ENCODE measurements around the gene ARHGEF7. TPM values are rescaled to one million over a fixed set of nuclear protein-coding genes. Genes with fewer than 3 reads are reported as not detected.
A peak's percentile ranks its signal among the peaks of the same experiment; 100 is the strongest.

Gene ARHGEF7
- total and polyA plus RNA-seq, 2 experiments from 2014 or later, result 30.1 to 46.8 TPM

- DNase-seq (ENCODE audit: low spot score), result peak; percentile 71
- Histone ChIP-seq H4K20me1 (ENCODE audit: insufficient read depth, poor library complexity, severe bottlenecking) (no peaks in the 10 kb centered on the region), H3K27me3 (peaks cover 72% of the 10 kb centered on the region), H3K4me1 (ENCODE audit: insufficient read depth) (peaks cover 37% of the 10 kb centered on the region), H3K4me3 (peak overlapping the region; percentile 30), H3K9me2 (replicated peaks; ENCODE audit: insufficient read depth) (no peaks in the 10 kb centered on the region), H3K27ac (peak overlapping the region; percentile 95), H3K36me3 (replicated peaks; ENCODE audit: insufficient read depth, low read depth) (no peaks in the 10 kb centered on the region), H3K9me3 (ENCODE audit: low read depth) (no peaks in the 10 kb centered on the region), H3K79me2 (no peaks in the 10 kb centered on the region), H2AFZ (peak overlapping the region; percentile 38), H3K4me2 (peak overlapping the region; percentile 96)
- under 1% methylated on average over 30 of the region's 39 CpGs for WGBS (ENCODE audit: low lambda C conversion rate, missing lambda C conversion rate)
- TF ChIP-seq CTCF (IDR thresholded peaks at IDR 0.05; ENCODE audit: poor library complexity), result no peak
- no peak for TF ChIP-seq EZH2phosphoT487 (IDR thresholded peaks at IDR 0.05; ENCODE audit: low read depth, severe bottlenecking, unreplicated experiment)
- TF ChIP-seq EZH2 (IDR thresholded peaks at IDR 0.05; ENCODE audit: borderline replicate concordance), result peak; percentile 21
These were observed 933 bp downstream of the ARHGEF7 start for GRCh38 chr13:111115965-111116521.

GRCh38 chr13:111116856-111117255, 1.7 kb downstream of the ARHGEF7 start:
- no peaks in the 10 kb centered on the region for H4K20me1 ChIP-seq (ENCODE audit: insufficient read depth, poor library complexity, severe bottlenecking)
- H3K9me3 ChIP-seq (ENCODE audit: low read depth), result no peaks in the 10 kb centered on the region
- no peaks in the 10 kb centered on the region for H3K9me2 ChIP-seq (replicated peaks; ENCODE audit: insufficient read depth)
- H3K79me2 ChIP-seq, result no peaks in the 10 kb centered on the region
- 68% methylated on average over 1 of the region's 1 CpG for WGBS (ENCODE audit: low lambda C conversion rate, missing lambda C conversion rate)
- peak overlapping the region; percentile 96 for H3K4me2 ChIP-seq
- H3K4me3 ChIP-seq, result no peak overlapping the region
- H2AFZ ChIP-seq, result no peak overlapping the region
- DNase-seq (ENCODE audit: low spot score), result no peak
- H3K27me3 ChIP-seq, result peaks cover 69% of the 10 kb centered on the region
- H3K4me1 ChIP-seq (ENCODE audit: insufficient read depth), result peaks cover 41% of the 10 kb centered on the region
- TF ChIP-seq EZH2 (IDR thresholded peaks at IDR 0.05; ENCODE audit: borderline replicate concordance), result no peak
- TF ChIP-seq EZH2phosphoT487 (IDR thresholded peaks at IDR 0.05; ENCODE audit: low read depth, severe bottlenecking, unreplicated experiment), result no peak
- TF ChIP-seq CTCF (IDR thresholded peaks at IDR 0.05; ENCODE audit: poor library complexity), result no peak
- peak overlapping the region; percentile 95 for H3K27ac ChIP-seq
- H3K36me3 ChIP-seq (replicated peaks; ENCODE audit: insufficient read depth, low read depth), result no peaks in the 10 kb centered on the region

GRCh38 chr13:111117289-111117688, 2.2 kb downstream of the ARHGEF7 start:
- peak overlapping the region; percentile 96 for H3K4me2 ChIP-seq
- H2AFZ ChIP-seq, result no peak overlapping the region
- no peaks in the 10 kb centered on the region for H4K20me1 ChIP-seq (ENCODE audit: insufficient read depth, poor library complexity, severe bottlenecking)
- no peaks in the 10 kb centered on the region for H3K79me2 ChIP-seq
- no peaks in the 10 kb centered on the region for H3K9me3 ChIP-seq (ENCODE audit: low read depth)
- peaks cover 42% of the 10 kb centered on the region for H3K4me1 ChIP-seq (ENCODE audit: insufficient read depth)
- no peak overlapping the region for H3K4me3 ChIP-seq
- WGBS (ENCODE audit: low lambda C conversion rate, missing lambda C conversion rate), result 39% methylated on average over 5 of the region's 5 CpGs
- H3K36me3 ChIP-seq (replicated peaks; ENCODE audit: insufficient read depth, low read depth), result no peaks in the 10 kb centered on the region
- no peaks in the 10 kb centered on the region for H3K9me2 ChIP-seq (replicated peaks; ENCODE audit: insufficient read depth)
- peak overlapping the region; percentile 95 for H3K27ac ChIP-seq
- peaks cover 66% of the 10 kb centered on the region for H3K27me3 ChIP-seq
- no peak for TF ChIP-seq EZH2phosphoT487 (IDR thresholded peaks at IDR 0.05; ENCODE audit: low read depth, severe bottlenecking, unreplicated experiment)
- TF ChIP-seq CTCF (IDR thresholded peaks at IDR 0.05; ENCODE audit: poor library complexity), result no peak
- no peak for TF ChIP-seq EZH2 (IDR thresholded peaks at IDR 0.05; ENCODE audit: borderline replicate concordance)
- no peak for DNase-seq (ENCODE audit: low spot score)
